Measurements from ENCODE around the gene STK32A.
"Not testable (repeated sequence)": the region's sequence is repeated elsewhere in the genome, so short reads cannot be mapped to it uniquely, and the experiment has no call there.

STK32A gene

GRCh38 chr5:147344861-147345260 is 110.0 kb downstream of the STK32A start:
- Histone ChIP-seq H3K27ac (ENCODE audit: low read depth, low read length) (no peak overlapping the region), H3K9me3 (ENCODE audit: control insufficient read depth, insufficient read depth, low read length) (no peaks in the 10 kb centered on the region), H3K4me1 (ENCODE audit: control insufficient read depth, insufficient read depth, low read length) (no peaks in the 10 kb centered on the region), H3K36me3 (ENCODE audit: control insufficient read depth, insufficient read depth, low read length) (no peaks in the 10 kb centered on the region), H3K9ac (ENCODE audit: low read depth, low read length) (no peak overlapping the region), H3K4me3 (ENCODE audit: low read depth, low read length) (no peak overlapping the region), H3K27me3 (ENCODE audit: control insufficient read depth, insufficient read depth, low read length) (no peaks in the 10 kb centered on the region; the same call in 1 of the 2 replicates)

- Histone ChIP-seq H3K36me3 (ENCODE audit: control insufficient read depth, insufficient read depth, low read length) (no peaks in the 10 kb centered on the region), H3K4me1 (ENCODE audit: control insufficient read depth, insufficient read depth, low read length) (no peaks in the 10 kb centered on the region), H3K27me3 (ENCODE audit: control insufficient read depth, insufficient read depth, low read length) (no peaks in the 10 kb centered on the region; the same call in 1 of the 2 replicates), H3K9me3 (ENCODE audit: control insufficient read depth, insufficient read depth, low read length) (no peaks in the 10 kb centered on the region), H3K9ac (ENCODE audit: low read depth, low read length) (no peak overlapping the region), H3K27ac (ENCODE audit: low read depth, low read length) (no peak overlapping the region), H3K4me3 (ENCODE audit: low read depth, low read length) (no peak overlapping the region)
Measured at GRCh38 chr5:147346006-147346561, 111.3 kb downstream of the STK32A start.

- no peak overlapping the region for H3K9ac ChIP-seq (ENCODE audit: low read depth, low read length)
- no peaks in the 10 kb centered on the region; the same call in 1 of the 2 replicates for H3K27me3 ChIP-seq (ENCODE audit: control insufficient read depth, insufficient read depth, low read length)
- H3K36me3 ChIP-seq (ENCODE audit: control insufficient read depth, insufficient read depth, low read length) = no peaks in the 10 kb centered on the region
- H3K4me1 ChIP-seq (ENCODE audit: control insufficient read depth, insufficient read depth, low read length) = no peaks in the 10 kb centered on the region
- no peak overlapping the region for H3K4me3 ChIP-seq (ENCODE audit: low read depth, low read length)
- no peak overlapping the region for H3K27ac ChIP-seq (ENCODE audit: low read depth, low read length)
- H3K9me3 ChIP-seq (ENCODE audit: control insufficient read depth, insufficient read depth, low read length) = no peaks in the 10 kb centered on the region
Measured at GRCh38 chr5:147348046-147348445, 113.2 kb downstream of the STK32A start.

GRCh38 chr5:147348451-147348850 is 113.6 kb downstream of the STK32A start:
- no peaks in the 10 kb centered on the region for H3K27me3 ChIP-seq (ENCODE audit: control insufficient read depth, insufficient read depth, low read length)
- H3K4me1 ChIP-seq (ENCODE audit: control insufficient read depth, insufficient read depth, low read length) = no peaks in the 10 kb centered on the region
- H3K9ac ChIP-seq (ENCODE audit: low read depth, low read length) = no peak overlapping the region
- no peaks in the 10 kb centered on the region for H3K9me3 ChIP-seq (ENCODE audit: control insufficient read depth, insufficient read depth, low read length)
- no peak overlapping the region for H3K4me3 ChIP-seq (ENCODE audit: low read depth, low read length)
- no peak overlapping the region for H3K27ac ChIP-seq (ENCODE audit: low read depth, low read length)
- H3K36me3 ChIP-seq (ENCODE audit: control insufficient read depth, insufficient read depth, low read length) = no peaks in the 10 kb centered on the region

GRCh38 chr5:147349241-147349640 is 114.4 kb downstream of the STK32A start:
- no peaks in the 10 kb centered on the region for H3K36me3 ChIP-seq (ENCODE audit: control insufficient read depth, insufficient read depth, low read length)
- no peak overlapping the region for H3K9ac ChIP-seq (ENCODE audit: low read depth, low read length)
- H3K27me3 ChIP-seq (ENCODE audit: control insufficient read depth, insufficient read depth, low read length) = no peaks in the 10 kb centered on the region
- H3K4me1 ChIP-seq (ENCODE audit: control insufficient read depth, insufficient read depth, low read length) = no peaks in the 10 kb centered on the region
- H3K27ac ChIP-seq (ENCODE audit: low read depth, low read length) = no peak overlapping the region
- no peak overlapping the region for H3K4me3 ChIP-seq (ENCODE audit: low read depth, low read length)
- H3K9me3 ChIP-seq (ENCODE audit: control insufficient read depth, insufficient read depth, low read length) = no peaks in the 10 kb centered on the region

- no peak overlapping the region for H3K4me3 ChIP-seq (ENCODE audit: low read depth, low read length)
- 0 out of 2 replicates have a peak, but pooled peaks cover 3% of the 10 kb centered on the region for H3K4me1 ChIP-seq (ENCODE audit: control insufficient read depth, insufficient read depth, low read length)
- H3K27me3 ChIP-seq (ENCODE audit: control insufficient read depth, insufficient read depth, low read length) = no peaks in the 10 kb centered on the region
- H3K9ac ChIP-seq (ENCODE audit: low read depth, low read length) = no peak overlapping the region
- no peak overlapping the region for H3K27ac ChIP-seq (ENCODE audit: low read depth, low read length)
- no peaks in the 10 kb centered on the region for H3K9me3 ChIP-seq (ENCODE audit: control insufficient read depth, insufficient read depth, low read length)
- no peaks in the 10 kb centered on the region for H3K36me3 ChIP-seq (ENCODE audit: control insufficient read depth, insufficient read depth, low read length)
Measured at GRCh38 chr5:147359101-147359500, 124.3 kb downstream of the STK32A start.

GRCh38 chr5:147359581-147359980 is 124.8 kb downstream of the STK32A start:
- H3K27ac ChIP-seq (ENCODE audit: low read depth, low read length) = no peak overlapping the region
- 0 out of 2 replicates have a peak, but pooled peaks cover 3% of the 10 kb centered on the region for H3K4me1 ChIP-seq (ENCODE audit: control insufficient read depth, insufficient read depth, low read length)
- H3K9ac ChIP-seq (ENCODE audit: low read depth, low read length) = no peak overlapping the region

GRCh38 chr5:147360816-147361215 is 126.0 kb downstream of the STK32A start:
- no peak overlapping the region for H3K27ac ChIP-seq (ENCODE audit: low read depth, low read length)
- H3K36me3 ChIP-seq (ENCODE audit: control insufficient read depth, insufficient read depth, low read length) = no peaks in the 10 kb centered on the region
- no peak overlapping the region for H3K4me3 ChIP-seq (ENCODE audit: low read depth, low read length)

More at GRCh38 chr5:147359581-147359980, 124.8 kb downstream of the STK32A start:
- H3K9me3 ChIP-seq (ENCODE audit: control insufficient read depth, insufficient read depth, low read length) = no peaks in the 10 kb centered on the region
- no peaks in the 10 kb centered on the region for H3K36me3 ChIP-seq (ENCODE audit: control insufficient read depth, insufficient read depth, low read length)
- no peaks in the 10 kb centered on the region for H3K27me3 ChIP-seq (ENCODE audit: control insufficient read depth, insufficient read depth, low read length)
- no peak overlapping the region for H3K4me3 ChIP-seq (ENCODE audit: low read depth, low read length)

GRCh38 chr5:147361441-147362175 is 126.8 kb downstream of the STK32A start:
- Histone ChIP-seq H3K4me3 (ENCODE audit: low read depth, low read length) (no peak overlapping the region), H3K9ac (ENCODE audit: low read depth, low read length) (no peak overlapping the region), H3K9me3 (ENCODE audit: control insufficient read depth, insufficient read depth, low read length) (no peaks in the 10 kb centered on the region), H3K4me1 (ENCODE audit: control insufficient read depth, insufficient read depth, low read length) (no peaks in the 10 kb centered on the region), H3K27ac (ENCODE audit: low read depth, low read length) (no peak overlapping the region), H3K27me3 (ENCODE audit: control insufficient read depth, insufficient read depth, low read length) (no peaks in the 10 kb centered on the region), H3K36me3 (ENCODE audit: control insufficient read depth, insufficient read depth, low read length) (no peaks in the 10 kb centered on the region)

More at GRCh38 chr5:147360816-147361215, 126.0 kb downstream of the STK32A start:
- no peaks in the 10 kb centered on the region for H3K9me3 ChIP-seq (ENCODE audit: control insufficient read depth, insufficient read depth, low read length)
- H3K27me3 ChIP-seq (ENCODE audit: control insufficient read depth, insufficient read depth, low read length) = no peaks in the 10 kb centered on the region
- 0 out of 2 replicates have a peak, but pooled peaks cover 3% of the 10 kb centered on the region for H3K4me1 ChIP-seq (ENCODE audit: control insufficient read depth, insufficient read depth, low read length)
- no peak overlapping the region for H3K9ac ChIP-seq (ENCODE audit: low read depth, low read length)

- H3K27ac ChIP-seq (ENCODE audit: low read depth, low read length); H3K9ac ChIP-seq (ENCODE audit: low read depth, low read length); H3K36me3 ChIP-seq (ENCODE audit: control insufficient read depth, insufficient read depth, low read length): not testable (repeated sequence)
Measured at GRCh38 chr5:147367381-147367780, 132.6 kb downstream of the STK32A start.

GRCh38 chr5:147369742-147370374 is 135.0 kb downstream of the STK32A start:
- Histone ChIP-seq H3K4me1 (ENCODE audit: control insufficient read depth, insufficient read depth, low read length) (0 out of 2 replicates have a peak, but pooled peaks cover 5% of the 10 kb centered on the region), H3K27ac (ENCODE audit: low read depth, low read length) (no peak overlapping the region), H3K9me3 (ENCODE audit: control insufficient read depth, insufficient read depth, low read length) (no peaks in the 10 kb centered on the region), H3K9ac (ENCODE audit: low read depth, low read length) (no peak overlapping the region), H3K27me3 (ENCODE audit: control insufficient read depth, insufficient read depth, low read length) (no peaks in the 10 kb centered on the region), H3K36me3 (ENCODE audit: control insufficient read depth, insufficient read depth, low read length) (no peaks in the 10 kb centered on the region), H3K4me3 (ENCODE audit: low read depth, low read length) (no peak overlapping the region)

More at GRCh38 chr5:147367381-147367780, 132.6 kb downstream of the STK32A start:
- H3K4me1 ChIP-seq (ENCODE audit: control insufficient read depth, insufficient read depth, low read length); H3K9me3 ChIP-seq (ENCODE audit: control insufficient read depth, insufficient read depth, low read length); H3K4me3 ChIP-seq (ENCODE audit: low read depth, low read length); H3K27me3 ChIP-seq (ENCODE audit: control insufficient read depth, insufficient read depth, low read length): not testable (repeated sequence)
